Daoy (cell line): ENCODE results near the gene LSM11. TPM values are rescaled to one million over a fixed set of nuclear protein-coding genes. Genes with fewer than 3 reads are reported as not detected.
"Not testable (repeated sequence)": the region's sequence is repeated elsewhere in the genome, so short reads cannot be mapped to it uniquely, and the experiment has no call there.

ENCODE experiments used
- DNase-seq: peaks from one replicate; pipeline ENCODE4 v3.0.0-alpha.2; 2015; ENCODE audit warnings: low read depth
- total RNA-seq: library from RNA; depleted of rRNA; stranded (reverse); fragments of >200 nt; shearing (Covaris generic); gene quantifications from 2 replicates; pipeline ENCODE4 v1.2.3, GENCODE V29; 2014; rRNA removed

Gene LSM11
- total RNA-seq, result 8.2 and 9.0 TPM in 2 replicates

- peak; percentile 90 for DNase-seq
These were observed at the start of gene LSM11 for GRCh38 chr5:157743163-157744050. Gene LSM11 (plus strand): TSS chr5:157743712. CDS start chr5:157743751, 39 bp downstream.

- DNase-seq, result not testable (repeated sequence)
These were observed 49.7 kb upstream of the LSM11 start for GRCh38 chr5:157693816-157694215.

DNA sequence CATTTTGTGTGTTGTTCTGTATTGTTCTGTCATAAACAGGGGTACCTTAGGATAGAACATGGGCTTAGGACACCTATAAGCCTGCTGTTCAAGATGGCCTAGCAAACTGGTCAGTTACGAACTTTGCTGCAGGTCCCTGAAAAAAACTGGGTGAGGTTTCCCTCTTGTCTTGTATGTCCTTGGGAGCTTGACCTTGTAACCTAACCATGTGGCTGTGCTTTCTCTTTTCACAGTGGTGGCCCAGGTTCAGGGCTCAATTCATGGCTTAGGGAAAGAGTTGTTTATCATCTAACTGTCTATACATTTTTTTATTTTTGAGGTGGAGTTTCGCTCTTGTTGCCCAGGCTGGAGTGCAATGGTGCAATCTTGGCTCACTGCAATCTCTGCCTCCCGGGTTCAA lies 47.4 kb upstream of the LSM11 start:
- not testable (repeated sequence) for DNase-seq

DNA sequence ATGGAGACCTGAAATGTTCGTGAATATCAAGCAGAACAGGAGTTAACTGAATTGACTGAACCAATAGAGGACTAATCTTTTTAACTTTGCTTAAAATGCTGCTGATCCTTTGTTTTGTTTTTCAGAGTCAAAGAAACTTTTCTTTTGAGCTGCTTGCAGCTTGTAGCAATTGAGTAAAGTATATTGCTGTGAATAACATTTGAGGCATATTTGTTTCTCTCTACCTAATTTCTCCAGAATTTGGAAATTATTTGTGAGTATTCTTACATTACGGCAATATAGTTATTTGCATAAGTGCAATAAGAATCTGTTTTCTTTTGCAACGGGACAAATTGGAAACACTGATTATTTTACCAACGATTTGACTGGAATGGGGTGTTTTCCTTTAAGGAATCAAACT lies 44.8 kb upstream of the LSM11 start:
- DNase-seq, result not testable (repeated sequence)

- DNase-seq, result no peak
These were observed 39.8 kb upstream of the LSM11 start for GRCh38 chr5:157703736-157704135.

DNA sequence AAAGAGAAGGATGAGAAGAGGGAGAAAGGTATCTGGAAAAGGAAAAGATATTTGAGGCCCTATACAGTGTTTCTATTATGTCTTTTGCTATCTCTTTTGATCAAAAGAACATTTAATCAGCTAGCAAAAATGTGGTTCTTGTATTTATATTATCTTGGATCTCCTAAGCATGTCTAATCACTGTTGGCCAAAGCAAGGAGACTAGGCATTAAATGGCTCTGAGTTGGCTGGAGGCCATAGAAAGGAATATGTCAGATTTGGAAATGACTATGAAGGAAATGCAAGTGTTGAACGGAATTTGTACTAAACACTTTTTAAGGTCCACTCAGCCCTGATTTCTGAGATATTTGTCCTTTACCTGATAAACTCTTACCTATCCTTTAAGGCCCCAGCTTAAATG lies 34.6 kb upstream of the LSM11 start:
- DNase-seq, result no peak

DNA sequence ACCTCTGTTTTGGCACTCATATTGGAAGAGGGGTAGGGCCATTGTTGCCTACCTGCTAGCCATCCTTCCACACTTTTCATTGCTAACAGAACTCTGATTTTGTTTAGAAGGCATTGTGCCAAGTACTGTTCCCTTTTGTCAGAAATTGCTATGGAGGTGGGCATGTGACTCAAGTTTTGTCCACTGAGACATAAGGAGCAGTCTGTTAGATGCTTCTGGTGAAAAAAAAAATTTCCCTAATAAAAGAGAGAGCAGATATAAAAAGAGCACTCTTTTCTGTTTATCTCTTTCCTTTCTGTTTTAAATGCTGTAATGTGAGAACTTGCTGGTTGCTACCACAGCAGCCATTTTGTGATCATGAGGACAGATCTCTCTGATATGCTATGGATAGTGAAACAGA lies 34.2 kb upstream of the LSM11 start:
- DNase-seq, result no peak

DNA sequence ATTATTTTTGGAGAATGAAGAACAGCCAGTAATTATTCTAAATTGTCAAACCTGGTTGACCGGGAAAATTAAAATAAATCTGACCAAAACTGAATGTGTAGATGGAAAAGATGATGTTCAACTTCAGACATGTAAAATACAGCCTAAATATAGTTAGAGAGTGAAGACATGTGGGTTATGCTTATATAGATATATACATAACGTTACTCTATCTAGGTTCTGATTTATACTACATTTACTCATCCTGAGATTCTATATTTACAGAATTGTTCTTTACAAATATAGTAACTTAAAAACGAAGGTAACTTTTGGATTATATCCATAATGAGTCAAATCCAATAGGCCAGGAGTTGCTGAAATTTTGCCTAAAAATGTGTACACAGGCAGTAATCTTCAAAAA lies 33.1 kb upstream of the LSM11 start:
- no peak for DNase-seq

DNA sequence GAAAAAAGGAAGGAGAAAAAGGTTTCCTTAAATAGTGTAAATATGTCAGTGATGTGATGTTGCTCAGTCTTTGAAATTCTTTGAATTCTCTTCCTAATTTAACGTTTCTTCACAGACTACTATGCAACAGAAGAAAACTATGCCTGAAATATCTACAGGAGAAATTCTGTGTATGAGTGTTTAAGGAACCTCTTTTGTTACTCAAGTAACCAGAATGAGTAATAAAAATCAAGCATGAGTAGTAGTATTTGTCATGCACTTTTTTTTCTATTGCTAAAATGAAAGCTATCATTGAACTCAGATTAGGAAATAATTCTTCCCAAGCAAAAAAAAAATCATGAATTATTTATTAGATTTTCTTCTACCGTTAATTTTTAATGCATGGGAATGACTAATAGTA lies 32.6 kb upstream of the LSM11 start:
- DNase-seq, result no peak

GRCh38 chr5:157713830-157714595 lies 29.5 kb upstream of the LSM11 start:
- no peak for DNase-seq

DNA sequence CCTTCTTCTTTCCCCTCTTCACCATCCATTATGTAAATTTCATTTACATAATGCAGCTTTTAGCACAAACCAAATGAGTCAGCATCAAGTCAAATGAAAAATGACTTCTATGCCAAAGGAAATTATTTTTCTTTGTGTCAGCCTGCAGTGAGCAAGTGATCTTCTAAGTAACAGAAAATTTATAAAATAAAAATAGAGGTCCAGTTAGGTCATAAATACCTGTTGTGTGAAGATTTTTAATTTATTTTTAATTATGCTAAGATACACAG lies 29.0 kb upstream of the LSM11 start:
- DNase-seq, result no peak

DNA sequence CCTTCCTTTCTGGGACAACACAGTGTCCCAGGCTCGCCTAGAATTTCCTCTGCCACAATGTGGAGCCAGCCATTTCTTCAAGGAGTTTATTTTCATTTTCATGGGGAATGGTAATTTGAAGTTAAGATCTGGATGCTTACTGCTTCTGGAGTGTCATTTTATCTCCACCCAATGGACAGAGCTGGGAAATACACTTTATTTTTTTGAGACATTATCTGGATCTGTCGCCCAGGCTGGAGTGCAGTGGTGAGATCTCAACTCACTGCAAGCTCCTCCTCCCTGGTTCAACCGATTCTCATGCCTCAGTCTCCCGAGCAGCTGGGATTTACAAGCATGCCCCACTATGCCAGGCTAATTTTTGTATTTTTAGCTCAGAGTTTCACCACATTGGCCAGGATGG lies 25.0 kb upstream of the LSM11 start:
- peak; percentile 52 for DNase-seq

GRCh38 chr5:157719245-157719644 lies 24.3 kb upstream of the LSM11 start:
- DNase-seq, result no peak

DNA sequence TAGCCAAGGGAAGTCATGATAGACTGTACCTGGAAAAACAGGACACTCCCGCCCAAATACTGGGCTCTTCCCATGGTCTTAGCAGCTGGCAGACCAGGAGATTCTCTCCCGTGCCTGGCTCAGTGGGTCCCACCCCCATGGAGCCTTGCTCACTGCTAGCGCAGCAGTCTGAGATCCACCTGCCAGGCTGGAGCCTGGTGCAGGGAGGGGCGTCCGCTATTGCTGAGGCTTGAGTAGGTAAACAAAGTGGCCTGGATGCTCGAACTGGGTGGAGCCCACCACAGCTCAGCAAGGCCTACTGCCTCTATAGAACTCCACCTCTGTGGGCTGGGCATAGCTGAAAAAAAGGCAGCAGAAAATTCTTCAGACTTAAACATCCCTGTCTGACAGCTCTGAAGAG lies 22.4 kb upstream of the LSM11 start:
- DNase-seq, result no peak

GRCh38 chr5:157722895-157723294 lies 20.6 kb upstream of the LSM11 start:
- DNase-seq, result not testable (repeated sequence)

- not testable (repeated sequence) for DNase-seq
These were observed 16.9 kb upstream of the LSM11 start for GRCh38 chr5:157726607-157727006.

DNA sequence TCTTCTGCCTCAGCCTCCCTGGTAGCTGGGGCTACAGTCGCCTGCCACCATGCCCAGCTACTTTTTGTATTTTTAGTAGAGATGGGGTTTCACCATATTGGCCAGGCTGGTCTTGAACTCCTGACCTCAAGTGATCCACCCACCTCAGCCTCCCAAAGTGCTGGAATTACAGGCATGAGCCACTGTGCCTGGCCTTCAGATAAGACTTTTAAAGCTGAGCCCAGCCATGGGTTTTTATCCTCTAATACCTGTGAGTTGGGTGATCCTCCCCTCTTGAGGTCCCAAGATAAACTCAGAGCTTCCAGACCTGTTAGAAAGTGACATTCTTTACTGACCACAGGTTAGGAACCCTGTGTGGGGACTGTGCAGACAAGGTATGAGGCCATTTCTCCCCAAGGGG lies 15.7 kb upstream of the LSM11 start:
- DNase-seq, result not testable (repeated sequence)

GRCh38 chr5:157729858-157730257 lies 13.7 kb upstream of the LSM11 start:
- DNase-seq, result no peak

DNA sequence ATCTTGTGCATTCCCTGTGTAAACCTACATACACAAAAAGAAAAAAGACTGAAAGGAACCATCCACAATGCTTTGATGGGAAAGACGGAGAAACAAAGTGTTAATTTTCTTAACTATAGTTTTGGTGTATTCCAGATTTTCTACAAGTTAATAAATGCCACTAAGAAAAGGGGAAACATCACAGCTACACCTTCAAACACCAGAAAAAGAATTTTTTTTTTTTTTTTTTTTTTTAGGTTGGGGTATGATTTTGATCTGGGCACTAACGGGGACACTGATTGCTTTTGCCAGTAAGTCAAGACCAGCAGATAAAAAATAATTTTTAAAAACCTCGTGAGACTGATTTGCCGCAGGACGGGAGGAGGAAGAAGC lies 12.6 kb upstream of the LSM11 start:
- DNase-seq, result no peak

DNA sequence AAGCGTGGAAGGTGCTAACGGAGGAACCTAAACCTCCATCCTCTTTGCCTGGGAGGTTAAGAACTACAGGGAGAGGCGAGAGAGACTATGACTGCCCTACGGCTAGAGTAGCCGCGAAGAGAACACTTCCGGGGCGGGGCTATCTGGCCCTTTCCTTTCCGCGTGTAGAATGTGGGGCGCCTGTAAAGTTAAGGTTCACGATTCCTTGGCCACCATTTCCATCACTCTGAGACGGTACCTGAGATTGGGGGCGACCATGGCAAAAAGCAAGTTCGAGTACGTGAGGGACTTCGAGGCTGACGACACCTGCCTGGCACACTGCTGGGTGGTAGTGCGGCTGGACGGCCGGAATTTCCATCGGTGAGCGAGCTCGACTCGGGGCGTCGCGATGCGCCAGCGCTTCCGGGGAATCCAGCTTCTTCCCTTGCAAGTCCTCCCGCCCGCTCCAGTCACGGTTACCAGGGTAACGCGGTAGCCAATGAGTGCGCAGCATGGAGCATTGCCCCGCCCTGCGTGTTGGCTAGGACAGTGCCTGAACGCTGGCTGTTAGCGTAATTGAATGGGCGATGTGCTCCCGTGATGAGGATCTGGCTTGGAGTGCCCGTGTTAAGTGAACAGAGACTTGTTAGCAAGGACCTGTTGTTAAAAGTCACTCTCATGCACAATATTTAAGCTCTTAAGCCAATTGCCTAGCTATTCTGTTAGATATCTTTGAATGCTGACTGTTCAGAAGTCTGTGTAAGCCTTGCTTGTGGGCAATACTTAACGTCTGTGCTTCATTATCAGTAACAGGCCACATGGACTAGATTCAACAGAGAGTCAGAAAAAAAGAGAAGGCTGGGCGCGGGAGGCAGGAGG lies 12.0 kb upstream of the LSM11 start, which contains the start of gene THG1L:
THG1L (plus strand) TSS at position 149 of the 858 bp plus-strand sequence; CDS start at position 170, 21 bp downstream.
- peak; percentile 99 for DNase-seq

GRCh38 chr5:157732130-157732514 lies 11.4 kb upstream of the LSM11 start:
- DNase-seq, result no peak

DNA sequence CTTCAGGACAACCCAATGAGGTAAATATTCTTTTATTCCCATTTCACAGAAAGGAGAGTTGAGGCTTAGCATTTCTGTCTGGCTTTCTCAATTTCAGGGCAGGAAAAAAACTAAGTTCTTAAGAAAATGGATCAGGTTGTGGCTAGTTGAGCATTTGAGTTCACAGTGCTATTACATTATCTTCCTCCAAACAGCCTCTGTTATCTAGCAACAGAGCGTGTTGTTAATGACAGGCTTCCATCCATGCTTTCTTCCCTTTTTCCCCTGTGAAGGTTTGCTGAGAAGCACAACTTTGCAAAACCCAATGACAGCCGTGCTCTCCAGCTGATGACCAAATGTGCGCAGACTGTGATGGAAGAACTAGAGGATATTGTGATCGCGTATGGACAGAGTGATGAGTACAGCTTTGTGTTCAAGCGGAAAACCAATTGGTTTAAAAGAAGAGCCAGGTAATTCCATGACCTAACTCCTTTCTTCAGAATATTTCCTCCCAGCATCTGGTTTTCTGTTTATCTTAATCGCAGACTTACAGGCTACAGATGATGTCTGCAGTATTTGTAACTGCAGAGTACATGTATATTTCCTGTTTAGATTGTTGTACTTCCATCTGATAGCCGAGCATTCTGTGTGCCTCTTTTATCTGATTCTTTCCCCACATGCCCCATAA lies 10.8 kb upstream of the LSM11 start:
- DNase-seq, result no peak
